ENCODE measurements around the gene CCDC24.
A peak's percentile ranks its signal among the peaks of the same experiment; 100 is the strongest.

CCDC24 gene

DNA sequence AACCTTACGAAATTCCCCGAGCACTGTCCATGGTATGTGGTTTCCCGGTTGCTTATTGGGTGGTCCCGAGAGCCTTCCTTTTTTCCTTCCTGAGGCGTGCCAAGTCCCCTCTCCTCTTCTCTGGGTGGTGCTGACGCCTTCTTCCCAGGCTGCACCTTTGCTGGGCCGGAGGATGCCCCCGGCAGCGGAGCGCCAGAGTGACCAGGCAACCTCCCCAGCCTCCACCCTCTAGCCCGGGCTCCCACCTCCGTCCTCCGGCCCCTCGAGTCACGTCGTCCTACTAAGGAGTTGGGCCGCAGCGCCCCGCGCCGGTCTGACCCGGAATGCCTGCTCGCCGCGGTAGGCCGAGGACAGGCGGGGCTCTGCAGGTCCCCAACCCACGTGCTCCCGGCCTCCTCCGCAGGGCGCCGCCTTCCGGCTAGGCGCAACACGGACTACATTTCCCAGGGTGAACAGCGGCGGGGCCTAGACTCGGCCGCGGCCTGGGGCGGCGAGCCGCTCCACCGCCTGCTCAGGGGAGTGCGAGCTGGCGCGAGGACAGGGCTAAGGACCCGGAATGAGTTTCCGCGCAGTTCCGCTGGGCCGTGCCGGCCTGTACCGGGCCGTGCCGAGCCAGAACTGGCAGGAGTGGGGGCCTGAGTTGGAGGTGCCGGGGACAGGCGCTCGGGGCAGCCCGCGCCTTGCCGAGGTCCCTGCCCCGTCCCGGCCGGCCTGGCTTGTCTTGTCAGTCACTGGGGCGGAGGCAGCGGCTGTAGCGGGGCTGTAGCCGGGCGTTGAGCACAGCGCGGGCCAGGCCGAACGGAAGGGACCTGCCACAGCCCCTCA, 45.0 kb upstream of the CCDC24 start, which contains the start of gene IPO13:
IPO13 (plus strand) TSS at position 715 of the 825 bp plus-strand sequence. CDS start 651 bp downstream, outside the sequence.
- TF ChIP-seq CREB1 (IDR thresholded peaks at IDR 0.05; ENCODE audit: low read depth) = no peak
- peak; percentile 5; the same call in 1 of the 2 replicates for TF ChIP-seq NFIC (IDR thresholded peaks at IDR 0.05)
- TF ChIP-seq EGR1 (IDR thresholded peaks at IDR 0.05) = peak; percentile 53; the same call in 1 of the 2 replicates
- TF ChIP-seq, protein P1, sequence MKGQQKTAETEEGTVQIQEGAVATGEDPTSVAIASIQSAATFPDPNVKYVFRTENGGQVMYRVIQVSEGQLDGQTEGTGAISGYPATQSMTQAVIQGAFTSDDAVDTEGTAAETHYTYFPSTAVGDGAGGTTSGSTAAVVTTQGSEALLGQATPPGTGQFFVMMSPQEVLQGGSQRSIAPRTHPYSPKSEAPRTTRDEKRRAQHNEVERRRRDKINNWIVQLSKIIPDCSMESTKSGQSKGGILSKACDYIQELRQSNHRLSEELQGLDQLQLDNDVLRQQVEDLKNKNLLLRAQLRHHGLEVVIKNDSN (IDR thresholded peaks at IDR 0.05) = peak; percentile 93
- no peak for TF ChIP-seq FOXM1 (IDR thresholded peaks at IDR 0.05; ENCODE audit: borderline replicate concordance, low read depth)
- TF ChIP-seq RAD21 (IDR thresholded peaks at IDR 0.05; ENCODE audit: low read depth) = peak; percentile 67
- TF ChIP-seq ZBTB7A (IDR thresholded peaks at IDR 0.05; ENCODE audit: low read depth) = peak; percentile 38; the same call in 1 of the 2 replicates
- TF ChIP-seq, protein P2, sequence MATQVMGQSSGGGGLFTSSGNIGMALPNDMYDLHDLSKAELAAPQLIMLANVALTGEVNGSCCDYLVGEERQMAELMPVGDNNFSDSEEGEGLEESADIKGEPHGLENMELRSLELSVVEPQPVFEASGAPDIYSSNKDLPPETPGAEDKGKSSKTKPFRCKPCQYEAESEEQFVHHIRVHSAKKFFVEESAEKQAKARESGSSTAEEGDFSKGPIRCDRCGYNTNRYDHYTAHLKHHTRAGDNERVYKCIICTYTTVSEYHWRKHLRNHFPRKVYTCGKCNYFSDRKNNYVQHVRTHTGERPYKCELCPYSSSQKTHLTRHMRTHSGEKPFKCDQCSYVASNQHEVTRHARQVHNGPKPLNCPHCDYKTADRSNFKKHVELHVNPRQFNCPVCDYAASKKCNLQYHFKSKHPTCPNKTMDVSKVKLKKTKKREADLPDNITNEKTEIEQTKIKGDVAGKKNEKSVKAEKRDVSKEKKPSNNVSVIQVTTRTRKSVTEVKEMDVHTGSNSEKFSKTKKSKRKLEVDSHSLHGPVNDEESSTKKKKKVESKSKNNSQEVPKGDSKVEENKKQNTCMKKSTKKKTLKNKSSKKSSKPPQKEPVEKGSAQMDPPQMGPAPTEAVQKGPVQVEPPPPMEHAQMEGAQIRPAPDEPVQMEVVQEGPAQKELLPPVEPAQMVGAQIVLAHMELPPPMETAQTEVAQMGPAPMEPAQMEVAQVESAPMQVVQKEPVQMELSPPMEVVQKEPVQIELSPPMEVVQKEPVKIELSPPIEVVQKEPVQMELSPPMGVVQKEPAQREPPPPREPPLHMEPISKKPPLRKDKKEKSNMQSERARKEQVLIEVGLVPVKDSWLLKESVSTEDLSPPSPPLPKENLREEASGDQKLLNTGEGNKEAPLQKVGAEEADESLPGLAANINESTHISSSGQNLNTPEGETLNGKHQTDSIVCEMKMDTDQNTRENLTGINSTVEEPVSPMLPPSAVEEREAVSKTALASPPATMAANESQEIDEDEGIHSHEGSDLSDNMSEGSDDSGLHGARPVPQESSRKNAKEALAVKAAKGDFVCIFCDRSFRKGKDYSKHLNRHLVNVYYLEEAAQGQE (IDR thresholded peaks at IDR 0.05; ENCODE audit: low read depth) = peak; percentile 87
- no peak for TF ChIP-seq YY1 (IDR thresholded peaks at IDR 0.05; ENCODE audit: low read depth)
- peak; percentile 82 for TF ChIP-seq TAF1 (IDR thresholded peaks at IDR 0.05; ENCODE audit: low read depth)
- TF ChIP-seq, protein P3, sequence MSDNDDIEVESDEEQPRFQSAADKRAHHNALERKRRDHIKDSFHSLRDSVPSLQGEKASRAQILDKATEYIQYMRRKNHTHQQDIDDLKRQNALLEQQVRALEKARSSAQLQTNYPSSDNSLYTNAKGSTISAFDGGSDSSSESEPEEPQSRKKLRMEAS (IDR thresholded peaks at IDR 0.05) = peak; percentile 96
- TF ChIP-seq TEAD4 (IDR thresholded peaks at IDR 0.05) = peak; percentile 31
- TF ChIP-seq EP300 (IDR thresholded peaks at IDR 0.05; ENCODE audit: borderline replicate concordance) = no peak
- TF ChIP-seq CEBPB (IDR thresholded peaks at IDR 0.05) = peak; percentile 53; the same call in 1 of the 2 replicates
- peak; percentile 66 for TF ChIP-seq TCF12 (IDR thresholded peaks at IDR 0.05; ENCODE audit: low read depth)

DNA sequence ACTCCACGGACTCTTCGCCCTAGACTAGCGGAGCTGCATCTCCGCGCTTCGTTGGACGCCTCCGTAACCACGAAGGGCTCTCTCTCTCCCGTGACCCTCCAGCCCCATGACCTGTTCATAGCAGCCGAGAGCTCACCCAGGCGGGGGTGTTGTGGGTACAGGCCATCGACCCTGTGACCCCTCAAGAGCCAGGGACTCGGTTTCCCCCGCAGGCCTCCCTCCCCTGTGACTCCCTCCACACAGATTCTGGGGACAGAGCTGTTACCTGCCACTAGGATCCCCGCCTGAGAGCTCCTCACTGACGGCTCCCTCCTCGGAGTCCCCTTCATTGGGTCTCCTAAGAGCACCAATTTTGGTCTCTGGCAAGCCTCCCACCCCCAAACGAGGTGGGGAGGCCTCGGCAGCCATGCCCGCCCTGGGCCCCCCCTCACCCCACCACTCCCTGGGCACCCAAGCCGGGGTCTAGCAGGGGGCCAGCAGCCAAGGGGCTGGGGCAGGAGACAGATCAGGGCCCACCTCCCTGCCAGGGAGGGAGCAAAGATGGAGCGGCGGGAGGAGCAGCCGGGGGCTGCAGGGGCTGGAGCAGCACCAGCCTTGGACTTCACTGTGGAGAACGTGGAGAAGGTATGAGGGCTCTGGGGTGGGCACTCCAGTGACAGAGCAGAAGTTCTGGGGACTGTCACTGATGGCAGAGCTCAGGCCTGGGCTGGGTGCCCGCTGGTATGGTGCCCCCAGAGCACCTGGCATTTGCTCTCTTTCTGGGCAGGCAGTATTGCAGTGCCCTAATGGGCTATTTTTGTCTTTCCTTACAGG, 44.1 kb upstream of the CCDC24 start:
- TF ChIP-seq TAF1 (IDR thresholded peaks at IDR 0.05; ENCODE audit: low read depth) (no peak), ZBTB7A (IDR thresholded peaks at IDR 0.05; ENCODE audit: low read depth) (peak; percentile 45; the same call in 1 of the 2 replicates), TCF12 (IDR thresholded peaks at IDR 0.05; ENCODE audit: low read depth) (0 out of 2 replicates have a peak, but pooled peaks have one; percentile 9)
- TF ChIP-seq, protein P3 (IDR thresholded peaks at IDR 0.05) = no peak

- TF ChIP-seq YY1 (IDR thresholded peaks at IDR 0.05; ENCODE audit: low read depth) (no peak), TEAD4 (IDR thresholded peaks at IDR 0.05) (no peak), RAD21 (IDR thresholded peaks at IDR 0.05; ENCODE audit: low read depth) (no peak), TCF12 (IDR thresholded peaks at IDR 0.05; ENCODE audit: low read depth) (no peak), NFIC (IDR thresholded peaks at IDR 0.05) (no peak), ZBTB7A (IDR thresholded peaks at IDR 0.05; ENCODE audit: low read depth) (no peak), CREB1 (IDR thresholded peaks at IDR 0.05; ENCODE audit: low read depth) (no peak), EGR1 (IDR thresholded peaks at IDR 0.05) (no peak)
- TF ChIP-seq, protein P3 (IDR thresholded peaks at IDR 0.05) = no peak
- TF ChIP-seq, protein P1 (IDR thresholded peaks at IDR 0.05) = no peak
- TF ChIP-seq, protein P2 (IDR thresholded peaks at IDR 0.05; ENCODE audit: low read depth) = no peak
Measured at GRCh38 chr1:43947874-43948437, 43.4 kb upstream of the CCDC24 start.

GRCh38 chr1:43949678-43950077, 41.7 kb upstream of the CCDC24 start:
- no peak for TF ChIP-seq TCF12 (IDR thresholded peaks at IDR 0.05; ENCODE audit: low read depth)
- TF ChIP-seq TAF1 (IDR thresholded peaks at IDR 0.05; ENCODE audit: low read depth) = no peak
- TF ChIP-seq CEBPB (IDR thresholded peaks at IDR 0.05) = no peak
- no peak for TF ChIP-seq RAD21 (IDR thresholded peaks at IDR 0.05; ENCODE audit: low read depth)
- TF ChIP-seq EGR1 (IDR thresholded peaks at IDR 0.05) = no peak
